Measurements from ENCODE around the gene AKAP7.

AKAP7 gene

GRCh38 chr6:131199568-131200272, 64.5 kb downstream of the AKAP7 start:
- no peak overlapping the region for H3K9ac ChIP-seq (ENCODE audit: low read length)
- no peaks in the 10 kb centered on the region for H3K9me3 ChIP-seq (ENCODE audit: control insufficient read depth, insufficient read depth, low read depth, low read length)
- H3K4me3 ChIP-seq (ENCODE audit: low read depth, low read length): no peak overlapping the region
- no peaks in the 10 kb centered on the region for H3K36me3 ChIP-seq (ENCODE audit: control insufficient read depth, insufficient read depth, low read length)
- H3K27ac ChIP-seq (ENCODE audit: low read depth, low read length): no peak overlapping the region
- H3K27me3 ChIP-seq (ENCODE audit: control insufficient read depth, insufficient read depth, low read length): no peaks in the 10 kb centered on the region
- H3K4me1 ChIP-seq (ENCODE audit: control insufficient read depth, insufficient read depth, low read length): no peaks in the 10 kb centered on the region

DNA sequence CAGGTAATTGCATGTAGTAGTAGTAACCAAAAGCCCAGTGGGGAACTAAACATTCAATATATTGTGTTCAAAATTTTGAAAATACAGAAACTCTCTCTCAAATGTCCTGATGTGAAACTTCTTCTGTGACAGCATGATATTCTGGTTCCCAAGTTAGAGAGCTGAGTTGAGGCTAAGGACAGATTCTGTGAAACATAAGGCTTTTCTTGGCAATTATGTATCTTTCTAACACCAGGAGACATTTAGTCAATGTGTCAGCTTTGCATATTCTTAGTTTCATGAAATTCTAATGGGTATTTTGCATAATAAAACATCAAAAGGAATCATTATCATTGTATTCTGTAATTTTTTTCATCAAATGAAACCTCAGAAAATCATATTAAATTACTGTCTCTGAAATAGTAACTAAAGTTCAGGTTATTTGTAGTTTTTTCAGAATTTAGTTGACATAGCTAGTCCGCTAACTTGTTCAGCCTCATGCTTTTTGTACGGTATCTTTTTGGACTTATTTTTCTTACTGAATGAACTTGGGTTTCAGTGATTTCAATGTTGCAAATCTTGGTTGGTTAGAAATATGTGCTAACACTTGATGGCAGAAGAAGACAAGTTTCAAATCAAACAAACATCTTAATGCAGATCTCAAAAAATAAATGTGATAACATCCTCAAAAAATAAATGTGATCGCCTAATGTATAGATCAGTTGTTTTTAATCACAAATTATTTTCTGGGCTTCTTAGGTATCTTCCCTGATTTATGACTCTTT, 70.4 kb downstream of the AKAP7 start:
- Histone ChIP-seq H3K4me3 (ENCODE audit: low read depth, low read length) (no peak overlapping the region), H3K36me3 (ENCODE audit: control insufficient read depth, insufficient read depth, low read length) (no peaks in the 10 kb centered on the region), H3K9ac (ENCODE audit: low read length) (no peak overlapping the region), H3K27me3 (ENCODE audit: control insufficient read depth, insufficient read depth, low read length) (no peaks in the 10 kb centered on the region), H3K27ac (ENCODE audit: low read depth, low read length) (no peak overlapping the region), H3K9me3 (ENCODE audit: control insufficient read depth, insufficient read depth, low read depth, low read length) (no peaks in the 10 kb centered on the region), H3K4me1 (ENCODE audit: control insufficient read depth, insufficient read depth, low read length) (peaks cover 10% of the 10 kb centered on the region)

- no peaks in the 10 kb centered on the region for H3K9me3 ChIP-seq (ENCODE audit: control insufficient read depth, insufficient read depth, low read depth, low read length)
- H3K4me1 ChIP-seq (ENCODE audit: control insufficient read depth, insufficient read depth, low read length): peaks cover 10% of the 10 kb centered on the region
- no peak overlapping the region for H3K27ac ChIP-seq (ENCODE audit: low read depth, low read length)
- H3K27me3 ChIP-seq (ENCODE audit: control insufficient read depth, insufficient read depth, low read length): no peaks in the 10 kb centered on the region
- H3K4me3 ChIP-seq (ENCODE audit: low read depth, low read length): no peak overlapping the region
- no peaks in the 10 kb centered on the region for H3K36me3 ChIP-seq (ENCODE audit: control insufficient read depth, insufficient read depth, low read length)
- H3K9ac ChIP-seq (ENCODE audit: low read length): no peak overlapping the region
These were observed 71.4 kb downstream of the AKAP7 start for GRCh38 chr6:131206463-131207251.

DNA sequence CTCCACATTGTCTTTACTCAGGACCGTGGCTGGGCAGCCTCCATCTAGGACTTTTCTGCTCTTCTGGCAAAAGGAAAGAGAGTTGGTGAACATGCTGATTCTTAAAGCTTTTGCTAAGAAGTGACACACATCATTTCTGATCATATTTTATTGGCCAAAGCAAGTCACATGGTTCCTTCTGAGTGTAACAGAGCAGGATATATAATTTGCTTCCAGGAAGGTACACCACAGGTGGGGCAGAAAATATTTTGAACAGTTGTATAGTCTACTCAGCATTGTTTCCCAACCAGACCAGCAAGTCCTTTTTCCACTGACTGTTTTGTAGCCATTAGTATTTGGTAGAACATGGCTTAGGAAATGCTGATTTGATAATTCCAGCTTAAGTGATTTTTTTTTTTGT, 73.5 kb downstream of the AKAP7 start:
- no peak overlapping the region for H3K9ac ChIP-seq (ENCODE audit: low read length)
- H3K4me1 ChIP-seq (ENCODE audit: control insufficient read depth, insufficient read depth, low read length): peaks cover 14% of the 10 kb centered on the region
- H3K4me3 ChIP-seq (ENCODE audit: low read depth, low read length): no peak overlapping the region
- H3K27ac ChIP-seq (ENCODE audit: low read depth, low read length): no peak overlapping the region
- no peaks in the 10 kb centered on the region for H3K9me3 ChIP-seq (ENCODE audit: control insufficient read depth, insufficient read depth, low read depth, low read length)
- H3K27me3 ChIP-seq (ENCODE audit: control insufficient read depth, insufficient read depth, low read length): no peaks in the 10 kb centered on the region
- no peaks in the 10 kb centered on the region for H3K36me3 ChIP-seq (ENCODE audit: control insufficient read depth, insufficient read depth, low read length)

DNA sequence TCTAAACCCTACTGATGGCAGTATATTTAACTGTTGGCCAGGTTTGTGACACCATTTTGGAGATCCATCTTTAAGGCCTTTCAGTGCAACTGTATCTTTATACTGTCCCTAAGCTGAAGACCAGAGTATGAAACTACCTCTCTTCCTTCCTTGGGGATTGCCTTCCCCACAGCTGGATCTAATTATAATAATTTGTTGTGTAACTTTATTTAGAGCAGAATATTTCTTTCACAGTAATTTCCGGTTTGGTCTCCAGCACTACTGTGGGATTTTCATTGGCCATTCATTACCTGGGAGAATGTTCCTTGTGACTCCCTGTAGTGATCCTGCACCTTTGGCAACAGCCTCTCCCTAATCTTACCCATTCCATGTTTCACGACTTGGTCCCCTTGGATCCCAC, 75.2 kb downstream of the AKAP7 start:
- Histone ChIP-seq H3K9me3 (ENCODE audit: control insufficient read depth, insufficient read depth, low read depth, low read length) (no peaks in the 10 kb centered on the region), H3K9ac (ENCODE audit: low read length) (no peak overlapping the region), H3K4me3 (ENCODE audit: low read depth, low read length) (no peak overlapping the region), H3K27me3 (ENCODE audit: control insufficient read depth, insufficient read depth, low read length) (no peaks in the 10 kb centered on the region), H3K4me1 (ENCODE audit: control insufficient read depth, insufficient read depth, low read length) (peaks cover 13% of the 10 kb centered on the region), H3K36me3 (ENCODE audit: control insufficient read depth, insufficient read depth, low read length) (no peaks in the 10 kb centered on the region), H3K27ac (ENCODE audit: low read depth, low read length) (no peak overlapping the region)

DNA sequence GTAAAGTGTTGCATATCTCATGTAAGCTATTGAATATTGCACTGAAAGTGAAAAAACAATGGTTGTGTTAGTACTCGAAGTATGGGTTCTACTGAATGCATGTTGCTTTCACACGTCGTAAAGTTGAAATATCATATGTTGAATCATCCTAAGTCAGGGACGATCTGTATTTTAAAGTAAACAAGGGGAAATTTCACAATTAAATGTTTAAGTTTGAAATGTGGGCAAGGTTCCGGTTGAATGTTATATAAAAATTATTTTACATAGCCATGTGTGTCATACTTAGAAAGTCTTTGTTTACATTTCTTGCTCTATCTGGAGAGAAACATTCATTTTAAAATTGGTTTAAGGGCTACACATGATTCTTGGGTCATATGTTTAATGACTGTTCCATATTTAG, 76.8 kb downstream of the AKAP7 start:
- peaks cover 12% of the 10 kb centered on the region for H3K4me1 ChIP-seq (ENCODE audit: control insufficient read depth, insufficient read depth, low read length)
- H3K36me3 ChIP-seq (ENCODE audit: control insufficient read depth, insufficient read depth, low read length): no peaks in the 10 kb centered on the region
- H3K4me3 ChIP-seq (ENCODE audit: low read depth, low read length): no peak overlapping the region
- H3K27me3 ChIP-seq (ENCODE audit: control insufficient read depth, insufficient read depth, low read length): no peaks in the 10 kb centered on the region
- H3K9ac ChIP-seq (ENCODE audit: low read length): no peak overlapping the region
- H3K27ac ChIP-seq (ENCODE audit: low read depth, low read length): no peak overlapping the region
- no peaks in the 10 kb centered on the region for H3K9me3 ChIP-seq (ENCODE audit: control insufficient read depth, insufficient read depth, low read depth, low read length)

- H3K4me3 ChIP-seq (ENCODE audit: low read depth, low read length): no peak overlapping the region
- peaks cover 12% of the 10 kb centered on the region for H3K4me1 ChIP-seq (ENCODE audit: control insufficient read depth, insufficient read depth, low read length)
- no peak overlapping the region for H3K9ac ChIP-seq (ENCODE audit: low read length)
- H3K36me3 ChIP-seq (ENCODE audit: control insufficient read depth, insufficient read depth, low read length): no peaks in the 10 kb centered on the region
- no peak overlapping the region for H3K27ac ChIP-seq (ENCODE audit: low read depth, low read length)
- H3K27me3 ChIP-seq (ENCODE audit: control insufficient read depth, insufficient read depth, low read length): no peaks in the 10 kb centered on the region
- H3K9me3 ChIP-seq (ENCODE audit: control insufficient read depth, insufficient read depth, low read depth, low read length): no peaks in the 10 kb centered on the region
These were observed 77.6 kb downstream of the AKAP7 start for GRCh38 chr6:131212913-131213312.

DNA sequence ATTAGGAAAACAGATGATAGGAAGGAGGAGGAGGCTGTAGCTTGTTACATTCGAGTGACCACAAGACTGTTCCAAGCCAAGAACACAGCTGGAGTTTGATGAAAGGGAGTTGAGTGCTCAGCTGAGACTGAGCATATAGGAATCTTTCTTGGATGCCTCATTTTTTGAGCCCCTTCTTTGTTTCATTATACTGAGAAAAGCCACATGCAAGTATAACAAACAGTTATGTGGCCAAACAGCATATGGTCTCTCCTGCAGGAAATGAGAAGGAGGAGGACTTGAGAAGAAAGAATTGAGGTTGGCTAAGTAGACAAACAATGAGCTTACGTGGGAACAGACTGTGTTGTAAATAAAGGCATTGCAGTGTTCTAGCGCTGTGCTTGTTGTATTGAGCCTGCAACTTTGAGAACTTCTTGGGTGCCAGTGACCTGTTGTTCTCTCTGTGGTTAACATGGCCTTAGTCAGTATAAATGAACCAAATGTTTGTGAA, 78.3 kb downstream of the AKAP7 start:
- Histone ChIP-seq H3K4me3 (ENCODE audit: low read depth, low read length) (no peak overlapping the region), H3K27me3 (ENCODE audit: control insufficient read depth, insufficient read depth, low read length) (no peaks in the 10 kb centered on the region), H3K27ac (ENCODE audit: low read depth, low read length) (no peak overlapping the region), H3K4me1 (ENCODE audit: control insufficient read depth, insufficient read depth, low read length) (peaks cover 10% of the 10 kb centered on the region), H3K36me3 (ENCODE audit: control insufficient read depth, insufficient read depth, low read length) (no peaks in the 10 kb centered on the region), H3K9ac (ENCODE audit: low read length) (no peak overlapping the region), H3K9me3 (ENCODE audit: control insufficient read depth, insufficient read depth, low read depth, low read length) (no peaks in the 10 kb centered on the region)

DNA sequence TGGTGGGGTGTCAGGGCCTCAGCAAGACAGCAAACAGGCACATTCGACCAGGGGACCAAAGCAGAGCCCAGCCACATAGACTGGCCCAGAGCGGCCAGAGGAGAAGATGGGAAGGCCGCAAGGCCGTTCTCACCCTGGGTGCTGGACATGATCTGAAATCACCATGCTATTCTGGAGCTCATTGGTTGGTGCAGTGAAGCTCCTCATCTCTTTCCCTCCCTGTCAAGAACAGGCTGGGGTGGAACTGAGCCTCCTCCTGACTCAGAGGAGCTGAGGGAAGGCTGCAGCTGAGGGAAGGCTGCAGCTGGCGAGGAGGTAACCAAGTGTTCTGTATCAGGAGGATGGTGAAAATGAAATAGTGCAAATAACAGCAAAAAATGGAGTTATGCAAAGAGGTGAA, 80.0 kb downstream of the AKAP7 start:
- H3K4me3 ChIP-seq (ENCODE audit: low read depth, low read length): no peak overlapping the region
- H3K27me3 ChIP-seq (ENCODE audit: control insufficient read depth, insufficient read depth, low read length): no peaks in the 10 kb centered on the region
- H3K9ac ChIP-seq (ENCODE audit: low read length): no peak overlapping the region
- peaks cover 6% of the 10 kb centered on the region for H3K4me1 ChIP-seq (ENCODE audit: control insufficient read depth, insufficient read depth, low read length)
- H3K9me3 ChIP-seq (ENCODE audit: control insufficient read depth, insufficient read depth, low read depth, low read length): no peaks in the 10 kb centered on the region
- no peaks in the 10 kb centered on the region for H3K36me3 ChIP-seq (ENCODE audit: control insufficient read depth, insufficient read depth, low read length)
- no peak overlapping the region for H3K27ac ChIP-seq (ENCODE audit: low read depth, low read length)

- H3K27me3 ChIP-seq (ENCODE audit: control insufficient read depth, insufficient read depth, low read length): no peaks in the 10 kb centered on the region
- H3K4me3 ChIP-seq (ENCODE audit: low read depth, low read length): no peak overlapping the region
- no peak overlapping the region for H3K27ac ChIP-seq (ENCODE audit: low read depth, low read length)
- H3K36me3 ChIP-seq (ENCODE audit: control insufficient read depth, insufficient read depth, low read length): no peaks in the 10 kb centered on the region
- H3K4me1 ChIP-seq (ENCODE audit: control insufficient read depth, insufficient read depth, low read length): peaks cover 6% of the 10 kb centered on the region
- no peaks in the 10 kb centered on the region for H3K9me3 ChIP-seq (ENCODE audit: control insufficient read depth, insufficient read depth, low read depth, low read length)
- H3K9ac ChIP-seq (ENCODE audit: low read length): no peak overlapping the region
These were observed 81.0 kb downstream of the AKAP7 start for GRCh38 chr6:131216246-131216645.

- no peak overlapping the region for H3K9ac ChIP-seq (ENCODE audit: low read length)
- H3K36me3 ChIP-seq (ENCODE audit: control insufficient read depth, insufficient read depth, low read length): no peaks in the 10 kb centered on the region
- no peak overlapping the region for H3K4me3 ChIP-seq (ENCODE audit: low read depth, low read length)
- no peaks in the 10 kb centered on the region for H3K27me3 ChIP-seq (ENCODE audit: control insufficient read depth, insufficient read depth, low read length)
- peaks cover 13% of the 10 kb centered on the region for H3K4me1 ChIP-seq (ENCODE audit: control insufficient read depth, insufficient read depth, low read length)
- no peak overlapping the region for H3K27ac ChIP-seq (ENCODE audit: low read depth, low read length)
- H3K9me3 ChIP-seq (ENCODE audit: control insufficient read depth, insufficient read depth, low read depth, low read length): no peaks in the 10 kb centered on the region
These were observed 87.5 kb downstream of the AKAP7 start for GRCh38 chr6:131222773-131223172.

Measured in HUES6 (cell line).